ENCODE results near the gene FGFR2. TPM values are rescaled to one million over a fixed set of nuclear protein-coding genes. Genes with fewer than 3 reads are reported as not detected.
A peak's percentile ranks its signal among the peaks of the same experiment; 100 is the strongest.

FGFR2 gene
- total RNA-seq, 6 experiments from 2014 or later = not detected

- Mint-ChIP-seq H3K4me3 (no peak overlapping the region), H3K9me3 (peaks cover 17% of the 10 kb centered on the region; the same call in 1 of the 2 replicates), H3K27ac (no peak overlapping the region), H3K36me3 (ENCODE audit: low read depth) (no peaks in the 10 kb centered on the region), H3K27me3 (ENCODE audit: insufficient read depth) (peaks cover 2% of the 10 kb centered on the region), H3K4me1 (ENCODE audit: low read depth) (peaks cover 11% of the 10 kb centered on the region; the same call in 1 of the 2 replicates)
- TF ChIP-seq, protein P1, sequence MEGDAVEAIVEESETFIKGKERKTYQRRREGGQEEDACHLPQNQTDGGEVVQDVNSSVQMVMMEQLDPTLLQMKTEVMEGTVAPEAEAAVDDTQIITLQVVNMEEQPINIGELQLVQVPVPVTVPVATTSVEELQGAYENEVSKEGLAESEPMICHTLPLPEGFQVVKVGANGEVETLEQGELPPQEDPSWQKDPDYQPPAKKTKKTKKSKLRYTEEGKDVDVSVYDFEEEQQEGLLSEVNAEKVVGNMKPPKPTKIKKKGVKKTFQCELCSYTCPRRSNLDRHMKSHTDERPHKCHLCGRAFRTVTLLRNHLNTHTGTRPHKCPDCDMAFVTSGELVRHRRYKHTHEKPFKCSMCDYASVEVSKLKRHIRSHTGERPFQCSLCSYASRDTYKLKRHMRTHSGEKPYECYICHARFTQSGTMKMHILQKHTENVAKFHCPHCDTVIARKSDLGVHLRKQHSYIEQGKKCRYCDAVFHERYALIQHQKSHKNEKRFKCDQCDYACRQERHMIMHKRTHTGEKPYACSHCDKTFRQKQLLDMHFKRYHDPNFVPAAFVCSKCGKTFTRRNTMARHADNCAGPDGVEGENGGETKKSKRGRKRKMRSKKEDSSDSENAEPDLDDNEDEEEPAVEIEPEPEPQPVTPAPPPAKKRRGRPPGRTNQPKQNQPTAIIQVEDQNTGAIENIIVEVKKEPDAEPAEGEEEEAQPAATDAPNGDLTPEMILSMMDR (IDR thresholded peaks at IDR 0.05) = no peak
- DNase-seq = no peak
Measured at GRCh38 chr10:121610798-121611323, 12.6 kb upstream of the FGFR2 start.

DNA sequence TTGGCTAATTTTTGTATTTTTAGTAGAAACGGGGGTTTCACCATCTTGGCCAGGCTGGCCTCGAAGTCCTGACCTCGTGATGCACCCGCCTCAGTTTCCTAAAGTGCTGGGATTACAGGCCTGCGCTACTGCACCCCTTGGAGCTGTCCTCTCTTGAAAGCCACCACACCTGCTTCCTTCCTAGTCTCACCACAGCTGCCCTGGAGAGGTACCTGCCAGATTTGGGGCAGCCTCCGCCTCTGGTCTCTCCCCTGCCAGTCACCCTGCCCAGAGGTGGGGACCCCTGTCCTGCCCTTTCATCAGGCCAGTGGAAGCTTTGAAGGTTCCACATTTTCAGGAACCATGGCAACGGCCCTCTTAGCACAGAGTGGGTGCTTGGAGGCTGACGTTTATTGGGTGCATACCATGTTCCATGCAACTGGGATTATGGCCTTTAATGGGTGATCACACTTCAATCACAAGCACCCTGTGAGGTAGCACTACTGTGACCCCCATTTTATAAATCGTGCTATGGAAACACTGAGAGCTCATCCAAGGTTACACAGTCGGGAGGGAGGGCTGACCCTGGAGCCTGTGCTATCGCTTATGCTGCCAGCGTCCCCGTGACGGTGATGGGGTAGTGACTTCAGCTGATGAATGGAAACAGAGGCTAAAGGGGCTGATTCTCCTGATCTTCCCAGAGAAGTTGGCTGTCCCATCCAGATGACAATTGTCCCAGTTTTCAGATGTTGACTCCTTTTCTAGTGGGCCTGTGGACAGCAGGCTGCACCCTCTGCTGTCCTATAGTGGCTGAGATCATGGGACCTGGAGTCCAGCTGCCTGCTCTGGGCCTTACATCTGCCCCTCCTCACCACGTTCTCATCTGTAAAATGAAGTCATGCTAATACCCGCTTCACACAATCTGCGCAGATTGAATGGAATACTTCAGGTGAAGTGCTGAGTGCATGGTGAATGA is 11.5 kb upstream of the FGFR2 start:
- no peak overlapping the region for H3K4me3 Mint-ChIP-seq

GRCh38 chr10:121608469-121609190 is 10.4 kb upstream of the FGFR2 start:
- peaks cover 2% of the 10 kb centered on the region for H3K27me3 Mint-ChIP-seq (ENCODE audit: insufficient read depth)
- no peak for DNase-seq
- no peak overlapping the region for H3K27ac Mint-ChIP-seq
- peaks cover 11% of the 10 kb centered on the region; the same call in 1 of the 2 replicates for H3K4me1 Mint-ChIP-seq (ENCODE audit: low read depth)
- H3K9me3 Mint-ChIP-seq = peaks cover 11% of the 10 kb centered on the region; the same call in 1 of the 2 replicates
- H3K36me3 Mint-ChIP-seq (ENCODE audit: low read depth) = no peaks in the 10 kb centered on the region
- no peak overlapping the region; the same call in 1 of the 2 replicates for H3K4me3 Mint-ChIP-seq
- TF ChIP-seq, protein P1 (IDR thresholded peaks at IDR 0.05) = peak; percentile 60

More for the DNA sequence above, 11.5 kb upstream of the FGFR2 start:
- TF ChIP-seq, protein P1 (IDR thresholded peaks at IDR 0.05) = no peak
- Mint-ChIP-seq H3K4me1 (ENCODE audit: low read depth) (peaks cover 11% of the 10 kb centered on the region; the same call in 1 of the 2 replicates), H3K9me3 (peaks cover 12% of the 10 kb centered on the region; the same call in 1 of the 2 replicates), H3K27ac (no peak overlapping the region), H3K36me3 (ENCODE audit: low read depth) (no peaks in the 10 kb centered on the region), H3K27me3 (ENCODE audit: insufficient read depth) (peaks cover 2% of the 10 kb centered on the region)
- no peak for DNase-seq

- Mint-ChIP-seq H3K27me3 (ENCODE audit: insufficient read depth) (peaks cover 2% of the 10 kb centered on the region), H3K4me3 (no peak overlapping the region), H3K9me3 (peaks cover 5% of the 10 kb centered on the region; the same call in 1 of the 2 replicates)
Measured at GRCh38 chr10:121607310-121608055, 9.2 kb upstream of the FGFR2 start.

More at GRCh38 chr10:121607310-121608055, 9.2 kb upstream of the FGFR2 start:
- Mint-ChIP-seq H3K4me1 (ENCODE audit: low read depth) (peaks cover 11% of the 10 kb centered on the region; the same call in 1 of the 2 replicates), H3K27ac (no peak overlapping the region), H3K36me3 (ENCODE audit: low read depth) (no peaks in the 10 kb centered on the region)
- TF ChIP-seq, protein P1 (IDR thresholded peaks at IDR 0.05) = no peak
- no peak for DNase-seq
